Gastroesophageal sphincter (tissue), 3 donors: ENCODE measurements around the gene CEP44.

Source experiments
- CTCF ChIP-seq, 4 experiments: fragments of 200-600 bp in 2 of 4; fragments of 450-650 bp in 2 of 4; sonication (generic) in 1 of 4; IDR thresholded peaks; one replicate each; pipeline ENCODE4 v1.5.1; 2017 to 2019; ENCODE audit warnings: antibody characterized with exemption in 4 of 4, mild to moderate bottlenecking in 2 of 4, moderate library complexity in 2 of 4
- EP300 ChIP-seq: sonication (generic); formaldehyde crosslinking; IDR thresholded peaks from one replicate; pipeline ENCODE4 v1.6.1; 2017; ENCODE audit warnings: antibody characterized with exemption, mild to moderate bottlenecking

GRCh38 chr4:174373821-174374220, 90.1 kb downstream of the CEP44 start:
- TF ChIP-seq CTCF (IDR thresholded peaks at IDR 0.05) = no peak
- no peak for TF ChIP-seq EP300
